Measurements from ENCODE around the gene DUOX2.
"Not testable (repeated sequence)": the region's sequence is repeated elsewhere in the genome, so short reads cannot be mapped to it uniquely, and the experiment has no call there.

Gene DUOX2

GRCh38 chr15:45064386-45064785 is 49.6 kb downstream of the DUOX2 start:
- no peak overlapping the region for H3K4me3 ChIP-seq (ENCODE audit: low read depth, low read length)
- in situ Hi-C loops (cut with HindIII; ENCODE audit: low sequenced_read_pairs) = no loop called here
- no peak for TF ChIP-seq CTCF (IDR thresholded peaks at IDR 0.05; ENCODE audit: low read depth, low read length)
- peak; percentile 6 for DNase-seq (ENCODE audit: low read depth, low spot score)

- in situ Hi-C loops (cut with HindIII; ENCODE audit: low sequenced_read_pairs) = not testable (repeated sequence)
These were observed 51.7 kb downstream of the DUOX2 start for GRCh38 chr15:45062301-45062700.

GRCh38 chr15:45058690-45059675 is 55.0 kb downstream of the DUOX2 start:
- in situ Hi-C loops (cut with HindIII; ENCODE audit: low sequenced_read_pairs); DNase-seq (ENCODE audit: low read depth, low spot score); H3K4me3 ChIP-seq (ENCODE audit: low read depth, low read length): not testable (repeated sequence)

More at GRCh38 chr15:45062301-45062700, 51.7 kb downstream of the DUOX2 start:
- DNase-seq (ENCODE audit: low read depth, low spot score); H3K4me3 ChIP-seq (ENCODE audit: low read depth, low read length): not testable (repeated sequence)

GRCh38 chr15:45052676-45053075 is 61.3 kb downstream of the DUOX2 start:
- H3K4me3 ChIP-seq (ENCODE audit: low read depth, low read length); in situ Hi-C loops (cut with HindIII; ENCODE audit: low sequenced_read_pairs); DNase-seq (ENCODE audit: low read depth, low spot score): not testable (repeated sequence)

- in situ Hi-C loops (cut with HindIII; ENCODE audit: low sequenced_read_pairs) = no loop called here
- TF ChIP-seq CTCF (IDR thresholded peaks at IDR 0.05; ENCODE audit: low read depth, low read length) = no peak
- no peak for DNase-seq (ENCODE audit: low read depth, low spot score)
- no peak overlapping the region for H3K4me3 ChIP-seq (ENCODE audit: low read depth, low read length)
These were observed 63.4 kb downstream of the DUOX2 start for GRCh38 chr15:45050587-45050986.

GRCh38 chr15:45048794-45049631 is 65.0 kb downstream of the DUOX2 start:
- DNase-seq (ENCODE audit: low read depth, low spot score) = no peak
- no peak overlapping the region for H3K4me3 ChIP-seq (ENCODE audit: low read depth, low read length)
- TF ChIP-seq CTCF (IDR thresholded peaks at IDR 0.05; ENCODE audit: low read depth, low read length) = no peak
- in situ Hi-C loops (cut with HindIII; ENCODE audit: low sequenced_read_pairs) = no loop called here

- in situ Hi-C loops (cut with HindIII; ENCODE audit: low sequenced_read_pairs); DNase-seq (ENCODE audit: low read depth, low spot score); H3K4me3 ChIP-seq (ENCODE audit: low read depth, low read length): not testable (repeated sequence)
These were observed 65.6 kb downstream of the DUOX2 start for GRCh38 chr15:45048449-45048793.

- H3K4me3 ChIP-seq (ENCODE audit: low read depth, low read length); DNase-seq (ENCODE audit: low read depth, low spot score); in situ Hi-C loops (cut with HindIII; ENCODE audit: low sequenced_read_pairs): not testable (repeated sequence)
These were observed 69.7 kb downstream of the DUOX2 start for GRCh38 chr15:45044270-45044669.

- in situ Hi-C loops (cut with HindIII; ENCODE audit: low sequenced_read_pairs); DNase-seq (ENCODE audit: low read depth, low spot score); H3K4me3 ChIP-seq (ENCODE audit: low read depth, low read length): not testable (repeated sequence)
These were observed 71.1 kb downstream of the DUOX2 start for GRCh38 chr15:45042859-45043258.
